Measurements from ENCODE around the gene COX10.
"Not testable (repeated sequence)": the region's sequence is repeated elsewhere in the genome, so short reads cannot be mapped to it uniquely, and the experiment has no call there.

COX10 gene

GRCh38 chr17:14123619-14124278, 54.4 kb downstream of the COX10 start:
- DNase-seq (ENCODE audit: low read depth), result no peak

GRCh38 chr17:14124854-14125253, 55.5 kb downstream of the COX10 start:
- DNase-seq (ENCODE audit: low read depth), result no peak

GRCh38 chr17:14125518-14126137, 56.3 kb downstream of the COX10 start:
- no peak for DNase-seq (ENCODE audit: low read depth)

GRCh38 chr17:14133104-14133503, 63.8 kb downstream of the COX10 start:
- no peak for DNase-seq (ENCODE audit: low read depth)

GRCh38 chr17:14134456-14134855, 65.2 kb downstream of the COX10 start:
- no peak for DNase-seq (ENCODE audit: low read depth)

GRCh38 chr17:14135906-14136590, 66.7 kb downstream of the COX10 start:
- no peak for DNase-seq (ENCODE audit: low read depth)

GRCh38 chr17:14138649-14139048, 69.3 kb downstream of the COX10 start:
- no peak for DNase-seq (ENCODE audit: low read depth)

GRCh38 chr17:14143688-14144087, 74.4 kb downstream of the COX10 start:
- DNase-seq (ENCODE audit: low read depth), result no peak

GRCh38 chr17:14144508-14144907, 75.2 kb downstream of the COX10 start:
- DNase-seq (ENCODE audit: low read depth), result no peak

- no peak for DNase-seq (ENCODE audit: low read depth)
These were observed 80.4 kb downstream of the COX10 start for GRCh38 chr17:14149751-14150150.

- DNase-seq (ENCODE audit: low read depth), result no peak
These were observed 81.3 kb downstream of the COX10 start for GRCh38 chr17:14150619-14151018.

GRCh38 chr17:14152721-14153120, 83.4 kb downstream of the COX10 start:
- DNase-seq (ENCODE audit: low read depth), result no peak

GRCh38 chr17:14153374-14153773, 84.1 kb downstream of the COX10 start:
- no peak for DNase-seq (ENCODE audit: low read depth)

- DNase-seq (ENCODE audit: low read depth), result no peak
These were observed 87.4 kb downstream of the COX10 start for GRCh38 chr17:14156689-14157088.

GRCh38 chr17:14157822-14158221, 88.5 kb downstream of the COX10 start:
- no peak for DNase-seq (ENCODE audit: low read depth)

GRCh38 chr17:14158707-14159106, 89.4 kb downstream of the COX10 start:
- no peak for DNase-seq (ENCODE audit: low read depth)

GRCh38 chr17:14161419-14161818, 92.1 kb downstream of the COX10 start:
- no peak for DNase-seq (ENCODE audit: low read depth)

- no peak for DNase-seq (ENCODE audit: low read depth)
These were observed 96.3 kb downstream of the COX10 start for GRCh38 chr17:14165616-14166015.

- not testable (repeated sequence) for DNase-seq (ENCODE audit: low read depth)
These were observed 98.5 kb downstream of the COX10 start for GRCh38 chr17:14167831-14168230.

GRCh38 chr17:14168582-14168981, 99.3 kb downstream of the COX10 start:
- DNase-seq (ENCODE audit: low read depth), result no peak

GRCh38 chr17:14169287-14169686, 100.0 kb downstream of the COX10 start:
- no peak for DNase-seq (ENCODE audit: low read depth)

GRCh38 chr17:14169901-14170300, 100.6 kb downstream of the COX10 start:
- no peak for DNase-seq (ENCODE audit: low read depth)

- not testable (repeated sequence) for DNase-seq (ENCODE audit: low read depth)
These were observed 107.7 kb downstream of the COX10 start for GRCh38 chr17:14176989-14177388.

Measured in stimulated activated CD8-positive, alpha-beta memory T cell treated with anti-CD3 and anti-CD28 coated beads, Interleukin-15, amount 100 ng/mL, for 1 hour (primary cell).